Measurements from ENCODE around the gene ABCF1.

GRCh38 chr6:30599625-30600324 lies 28.5 kb downstream of the ABCF1 start:
- TF ChIP-seq CTCF (conservative IDR thresholded peaks at IDR 0.05) (no peak), EZH2 (IDR thresholded peaks at IDR 0.05; ENCODE audit: low read depth) (no peak)

Measured in PC-9 (cell line).